ENCODE results near the gene SPEM1.
A peak's percentile ranks its signal among the peaks of the same experiment; 100 is the strongest.

SPEM1 gene

GRCh38 chr17:7382901-7383300, 37.2 kb upstream of the SPEM1 start:
- TF ChIP-seq CTCF (IDR thresholded peaks at IDR 0.05; ENCODE audit: extremely low read depth, missing control alignments) = no peak

GRCh38 chr17:7383371-7383741, 36.8 kb upstream of the SPEM1 start:
- DNase-seq (ENCODE audit: low spot score) = no peak
- no peak for TF ChIP-seq CTCF (IDR thresholded peaks at IDR 0.05; ENCODE audit: extremely low read depth, missing control alignments)

More at GRCh38 chr17:7382901-7383300, 37.2 kb upstream of the SPEM1 start:
- no peak for DNase-seq (ENCODE audit: low spot score)

- peak; percentile 95 for DNase-seq (ENCODE audit: low spot score)
- TF ChIP-seq CTCF (IDR thresholded peaks at IDR 0.05; ENCODE audit: extremely low read depth, missing control alignments) = no peak
Measured at GRCh38 chr17:7383742-7384488, 36.2 kb upstream of the SPEM1 start.

GRCh38 chr17:7384489-7385081, 35.5 kb upstream of the SPEM1 start:
- DNase-seq (ENCODE audit: low spot score) = no peak
- no peak for TF ChIP-seq CTCF (IDR thresholded peaks at IDR 0.05; ENCODE audit: extremely low read depth, missing control alignments)

- TF ChIP-seq CTCF (IDR thresholded peaks at IDR 0.05; ENCODE audit: extremely low read depth, missing control alignments) = no peak
- no peak for DNase-seq (ENCODE audit: low spot score)
Measured at GRCh38 chr17:7388856-7389255, 31.3 kb upstream of the SPEM1 start.

- no peak for TF ChIP-seq CTCF (IDR thresholded peaks at IDR 0.05; ENCODE audit: extremely low read depth, missing control alignments)
Measured at GRCh38 chr17:7389924-7390910, 29.9 kb upstream of the SPEM1 start.

More at GRCh38 chr17:7389924-7390910, 29.9 kb upstream of the SPEM1 start:
- DNase-seq (ENCODE audit: low spot score) = no peak
